ENCODE results near the gene ANGPTL4.

ANGPTL4 gene

GRCh38 chr19:8336072-8336569 is 27.8 kb upstream of the ANGPTL4 start:
- Histone ChIP-seq H3K27ac (replicated peaks) (no peak overlapping the region), H3K27me3 (ENCODE audit: insufficient read depth, poor library complexity, severe bottlenecking) (peaks cover 46% of the 10 kb centered on the region), H3K4me3 (replicated peaks; ENCODE audit: insufficient read depth, low read length) (no peak overlapping the region)
- TF ChIP-seq GABPA (IDR thresholded peaks at IDR 0.05; ENCODE audit: low read depth) (no peak), POLR2AphosphoS5 (IDR thresholded peaks at IDR 0.05; ENCODE audit: low read depth) (no peak), SPI1 (IDR thresholded peaks at IDR 0.05; ENCODE audit: borderline replicate concordance, low read depth) (no peak), REST (IDR thresholded peaks at IDR 0.05; ENCODE audit: insufficient replicate concordance, low read depth) (no peak)
- TF ChIP-seq, protein P1, sequence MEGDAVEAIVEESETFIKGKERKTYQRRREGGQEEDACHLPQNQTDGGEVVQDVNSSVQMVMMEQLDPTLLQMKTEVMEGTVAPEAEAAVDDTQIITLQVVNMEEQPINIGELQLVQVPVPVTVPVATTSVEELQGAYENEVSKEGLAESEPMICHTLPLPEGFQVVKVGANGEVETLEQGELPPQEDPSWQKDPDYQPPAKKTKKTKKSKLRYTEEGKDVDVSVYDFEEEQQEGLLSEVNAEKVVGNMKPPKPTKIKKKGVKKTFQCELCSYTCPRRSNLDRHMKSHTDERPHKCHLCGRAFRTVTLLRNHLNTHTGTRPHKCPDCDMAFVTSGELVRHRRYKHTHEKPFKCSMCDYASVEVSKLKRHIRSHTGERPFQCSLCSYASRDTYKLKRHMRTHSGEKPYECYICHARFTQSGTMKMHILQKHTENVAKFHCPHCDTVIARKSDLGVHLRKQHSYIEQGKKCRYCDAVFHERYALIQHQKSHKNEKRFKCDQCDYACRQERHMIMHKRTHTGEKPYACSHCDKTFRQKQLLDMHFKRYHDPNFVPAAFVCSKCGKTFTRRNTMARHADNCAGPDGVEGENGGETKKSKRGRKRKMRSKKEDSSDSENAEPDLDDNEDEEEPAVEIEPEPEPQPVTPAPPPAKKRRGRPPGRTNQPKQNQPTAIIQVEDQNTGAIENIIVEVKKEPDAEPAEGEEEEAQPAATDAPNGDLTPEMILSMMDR (IDR thresholded peaks at IDR 0.05; ENCODE audit: insufficient read depth, low read length): no peak
- no peak for DNase-seq (ENCODE audit: low read depth in 1 of 2, low spot score in 1 of 2)

DNA sequence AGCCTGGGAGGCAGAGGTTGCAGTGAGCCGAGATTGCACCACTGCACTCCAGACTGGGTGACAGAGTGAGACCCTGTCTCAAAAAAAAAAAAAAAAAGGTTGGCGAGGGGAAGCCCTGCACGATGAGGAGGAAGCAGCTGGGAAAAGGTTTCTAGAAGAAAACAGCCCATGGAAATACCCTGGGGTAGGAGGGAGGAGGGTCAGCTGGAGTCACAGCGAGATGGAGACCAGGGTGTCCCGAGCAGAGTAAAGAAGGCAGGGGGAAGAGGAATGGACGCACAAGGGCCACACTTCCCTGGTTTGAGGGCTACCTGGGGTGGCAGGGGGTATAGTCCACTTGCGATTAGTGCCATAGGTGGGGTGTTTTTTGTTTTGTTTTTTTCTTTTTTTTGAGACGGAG is 27.3 kb upstream of the ANGPTL4 start:
- no peak for DNase-seq (ENCODE audit: low read depth in 1 of 2, low spot score in 1 of 2)
- peaks cover 48% of the 10 kb centered on the region for H3K27me3 ChIP-seq (ENCODE audit: insufficient read depth, poor library complexity, severe bottlenecking)
- TF ChIP-seq SPI1 (IDR thresholded peaks at IDR 0.05; ENCODE audit: borderline replicate concordance, low read depth) (no peak), GABPA (IDR thresholded peaks at IDR 0.05; ENCODE audit: low read depth) (no peak), POLR2AphosphoS5 (IDR thresholded peaks at IDR 0.05; ENCODE audit: low read depth) (no peak), REST (IDR thresholded peaks at IDR 0.05; ENCODE audit: insufficient replicate concordance, low read depth) (no peak)
- TF ChIP-seq, protein P1 (IDR thresholded peaks at IDR 0.05; ENCODE audit: insufficient read depth, low read length): no peak
- H3K4me3 ChIP-seq (replicated peaks; ENCODE audit: insufficient read depth, low read length): no peak overlapping the region
- no peak overlapping the region for H3K27ac ChIP-seq (replicated peaks)

DNA sequence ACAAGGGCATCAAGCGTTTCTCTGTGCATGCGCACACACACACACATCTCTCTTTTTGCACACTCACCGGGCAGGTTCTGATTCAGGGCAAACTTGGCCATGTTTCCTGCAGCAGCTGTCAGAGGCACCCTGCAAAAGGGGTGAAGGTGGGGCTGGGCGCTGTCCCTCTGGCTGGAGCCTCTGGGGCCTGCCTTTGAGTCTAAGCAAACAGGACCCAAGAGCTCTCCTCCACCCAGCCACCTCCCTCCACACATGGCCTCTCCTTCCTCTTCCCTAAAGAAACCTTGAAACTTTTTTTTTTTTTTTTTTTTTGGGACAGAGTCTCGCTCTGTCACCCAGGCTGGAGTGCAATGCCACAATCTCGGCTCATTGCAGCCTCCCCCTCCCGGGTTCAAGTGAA is 26.2 kb upstream of the ANGPTL4 start:
- DNase-seq (ENCODE audit: low read depth in 1 of 2, low spot score in 1 of 2): no peak

DNA sequence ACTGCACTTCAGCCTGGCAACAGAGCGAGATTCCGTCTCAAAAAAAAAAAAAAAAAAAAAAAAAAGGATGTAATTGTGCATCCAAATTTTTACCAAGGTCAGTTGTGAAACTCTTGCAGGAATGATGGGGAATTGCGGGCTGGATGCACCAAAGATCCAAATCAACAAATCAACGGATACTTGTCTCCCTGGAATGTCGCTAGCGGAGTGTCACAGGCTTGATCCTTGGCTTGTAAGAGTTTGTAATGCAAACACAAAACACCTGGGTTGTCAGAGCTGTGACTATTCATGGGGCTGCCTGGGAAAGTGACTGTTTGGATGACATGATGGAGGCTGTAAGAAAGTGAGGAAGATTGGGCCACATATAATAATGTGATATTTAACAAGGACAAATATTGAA is 25.1 kb upstream of the ANGPTL4 start:
- no peak overlapping the region for H3K27ac ChIP-seq (replicated peaks)
- H3K4me3 ChIP-seq (replicated peaks; ENCODE audit: insufficient read depth, low read length): no peak overlapping the region
- no peak for DNase-seq (ENCODE audit: low read depth in 1 of 2, low spot score in 1 of 2)
- peaks cover 53% of the 10 kb centered on the region for H3K27me3 ChIP-seq (ENCODE audit: insufficient read depth, poor library complexity, severe bottlenecking)
- TF ChIP-seq GABPA (IDR thresholded peaks at IDR 0.05; ENCODE audit: low read depth) (no peak), SPI1 (IDR thresholded peaks at IDR 0.05; ENCODE audit: borderline replicate concordance, low read depth) (no peak), REST (IDR thresholded peaks at IDR 0.05; ENCODE audit: insufficient replicate concordance, low read depth) (no peak), POLR2AphosphoS5 (IDR thresholded peaks at IDR 0.05; ENCODE audit: low read depth) (no peak)
- TF ChIP-seq, protein P1 (IDR thresholded peaks at IDR 0.05; ENCODE audit: insufficient read depth, low read length): no peak

More for the DNA sequence above, 26.2 kb upstream of the ANGPTL4 start:
- peaks cover 52% of the 10 kb centered on the region for H3K27me3 ChIP-seq (ENCODE audit: insufficient read depth, poor library complexity, severe bottlenecking)
- H3K27ac ChIP-seq (replicated peaks): no peak overlapping the region
- TF ChIP-seq SPI1 (IDR thresholded peaks at IDR 0.05; ENCODE audit: borderline replicate concordance, low read depth) (no peak), POLR2AphosphoS5 (IDR thresholded peaks at IDR 0.05; ENCODE audit: low read depth) (no peak)
- H3K4me3 ChIP-seq (replicated peaks; ENCODE audit: insufficient read depth, low read length): no peak overlapping the region
